NB4 (cell line): ENCODE results near the gene ROBO1.

Experiments
- POLR2A ChIP-seq: IDR thresholded peaks from 2 replicates; pipeline ENCODE4 v1.6.1; 2011; ENCODE audit warnings: mild to moderate bottlenecking; ENCODE audit not compliant: insufficient read length; ENCODE audit errors: extremely low read depth
- TF ChIP-seq, protein P1 (sequence below): IDR thresholded peaks from one replicate; pipeline ENCODE4 v1.5.1; 2012; ENCODE audit warnings: low read depth, low read length

DNA sequence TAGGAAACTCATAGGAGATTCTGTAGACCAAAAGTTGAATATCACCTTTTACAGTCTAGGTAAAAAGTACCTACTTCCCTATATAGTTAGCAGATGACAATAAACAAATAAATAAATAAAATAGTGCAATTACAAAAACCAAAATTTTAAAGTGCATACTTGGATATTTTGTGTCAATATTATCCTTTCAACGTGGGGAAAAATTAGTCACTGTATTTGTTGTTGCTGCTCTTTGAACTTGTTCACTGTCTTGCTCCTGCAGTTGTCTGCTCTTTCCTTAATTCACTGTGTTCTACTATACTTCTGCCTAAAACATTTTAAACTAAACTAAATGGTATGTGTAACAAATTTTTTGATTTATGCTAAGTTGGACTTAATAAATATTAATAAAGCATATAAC, 889.0 kb downstream of the ROBO1 start:
- TF ChIP-seq, protein P1, sequence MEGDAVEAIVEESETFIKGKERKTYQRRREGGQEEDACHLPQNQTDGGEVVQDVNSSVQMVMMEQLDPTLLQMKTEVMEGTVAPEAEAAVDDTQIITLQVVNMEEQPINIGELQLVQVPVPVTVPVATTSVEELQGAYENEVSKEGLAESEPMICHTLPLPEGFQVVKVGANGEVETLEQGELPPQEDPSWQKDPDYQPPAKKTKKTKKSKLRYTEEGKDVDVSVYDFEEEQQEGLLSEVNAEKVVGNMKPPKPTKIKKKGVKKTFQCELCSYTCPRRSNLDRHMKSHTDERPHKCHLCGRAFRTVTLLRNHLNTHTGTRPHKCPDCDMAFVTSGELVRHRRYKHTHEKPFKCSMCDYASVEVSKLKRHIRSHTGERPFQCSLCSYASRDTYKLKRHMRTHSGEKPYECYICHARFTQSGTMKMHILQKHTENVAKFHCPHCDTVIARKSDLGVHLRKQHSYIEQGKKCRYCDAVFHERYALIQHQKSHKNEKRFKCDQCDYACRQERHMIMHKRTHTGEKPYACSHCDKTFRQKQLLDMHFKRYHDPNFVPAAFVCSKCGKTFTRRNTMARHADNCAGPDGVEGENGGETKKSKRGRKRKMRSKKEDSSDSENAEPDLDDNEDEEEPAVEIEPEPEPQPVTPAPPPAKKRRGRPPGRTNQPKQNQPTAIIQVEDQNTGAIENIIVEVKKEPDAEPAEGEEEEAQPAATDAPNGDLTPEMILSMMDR = no peak
- TF ChIP-seq POLR2A = no peak
